ENCODE data around the gene ARRDC4.

- no peak for TF ChIP-seq POLR2A (IDR thresholded peaks at IDR 0.05; ENCODE audit: low read length)
- no peak for TF ChIP-seq GATA1 (IDR thresholded peaks at IDR 0.05; ENCODE audit: low read depth, low read length)
Measured at GRCh38 chr15:97930230-97930629, 30.3 kb upstream of the ARRDC4 start.
